Aorta (tissue), 5 donors: Measurements from ENCODE around the gene BMP7. TPM values are rescaled to one million over a fixed set of nuclear protein-coding genes. Genes with fewer than 3 reads are reported as not detected.

ENCODE experiments used
- ATAC-seq: fragments of 200-7000 bp; cut with Tn5 transposase; one replicate; pipeline ENCODE4 v1.9.1; 2022; ENCODE audit warnings: moderate library complexity; ENCODE audit not compliant: low FRiP score
- DNase-seq, 2 donors: peaks; one replicate each; pipeline ENCODE4 v3.0.0-alpha.2; 2020
- H3K27ac ChIP-seq, 2 donors: one replicate each; pipeline ENCODE4 v1.5.1; 2013; ENCODE audit warnings: low read length in 2 of 2, mild to moderate bottlenecking in 2 of 2, moderate library complexity in 2 of 2, control low read depth in 1 of 2, inconsistent platforms in 1 of 2, low read depth in 1 of 2
- H3K27me3 ChIP-seq, 2 donors: one replicate each; pipeline ENCODE4 v1.6.1; 2013; ENCODE audit warnings: control low read depth in 1 of 2, low read length in 1 of 2, mild to moderate bottlenecking in 1 of 2, moderate library complexity in 1 of 2; ENCODE audit not compliant: insufficient read depth in 2 of 2, control insufficient read depth in 1 of 2
- H3K36me3 ChIP-seq, 2 donors: one replicate each; pipeline ENCODE4 v1.6.1; 2013; ENCODE audit warnings: control low read depth in 1 of 2, low read length in 1 of 2, mild to moderate bottlenecking in 1 of 2; ENCODE audit not compliant: insufficient read depth in 2 of 2, control insufficient read depth in 1 of 2
- H3K4me1 ChIP-seq, 2 donors: one replicate each; pipeline ENCODE4 v1.6.1; 2013; ENCODE audit warnings: low read length in 2 of 2, control low read depth in 1 of 2, mild to moderate bottlenecking in 1 of 2, moderate library complexity in 1 of 2; ENCODE audit not compliant: insufficient read depth in 2 of 2, control insufficient read depth in 1 of 2
- H3K4me3 ChIP-seq, 2 donors: one replicate each; pipeline ENCODE4 v1.5.1; 2013; ENCODE audit warnings: low read length in 2 of 2, control low read depth in 1 of 2, mild to moderate bottlenecking in 1 of 2
- H3K9me3 ChIP-seq: one replicate; pipeline ENCODE4 v1.6.1; 2013; ENCODE audit warnings: mild to moderate bottlenecking, low read length; ENCODE audit not compliant: control insufficient read depth
- WGBS, 2 donors: extraction: QIAGEN DNeasy Blood & Tissue Kit; methylation state at CpG; one replicate each; pipeline ENCODE4 v1.1.7; 2013; 5-methylcytosine and 5-hydroxymethylcytosine counted together
- intact Hi-C, 2 donors: fragments of 100-400 bp; cut with DNase I; formaldehyde crosslinking; loops; one replicate each; pipeline versions ENCODE4 v1.14.2 to v1.15.0; 2022
- polyA plus RNA-seq, 2 donors: library from polyadenylated mRNA; stranded (reverse); fragments of 200-250 nt; gene quantifications; one replicate each; pipeline ENCODE4 v1.2.3, GENCODE V29; 2013
- total RNA-seq, 2 donors: library from RNA; stranded (reverse); fragmentation: NEBNext Ultra II Directional; extraction: Animal tissue kit (Norgen Biotek cat#: 25700); gene quantifications; one replicate each; pipeline ENCODE4 v1.2.1, GENCODE V29; 2021
- donor health status: healthy with polysubstance abuse.
- donor health status: Bipolar disorder and iron deficiency.
- donor health status: DM: no; HTN: no; CAD: no.
- donor health status: DM: no; HTN: no; CAD: no.
- donor health status: DM: yes; HTN: yes; CAD: no.

The BMP7 gene
- total and polyA plus RNA-seq, 4 donors = 0.52 to 1.0 TPM; not detected in 2

DNA sequence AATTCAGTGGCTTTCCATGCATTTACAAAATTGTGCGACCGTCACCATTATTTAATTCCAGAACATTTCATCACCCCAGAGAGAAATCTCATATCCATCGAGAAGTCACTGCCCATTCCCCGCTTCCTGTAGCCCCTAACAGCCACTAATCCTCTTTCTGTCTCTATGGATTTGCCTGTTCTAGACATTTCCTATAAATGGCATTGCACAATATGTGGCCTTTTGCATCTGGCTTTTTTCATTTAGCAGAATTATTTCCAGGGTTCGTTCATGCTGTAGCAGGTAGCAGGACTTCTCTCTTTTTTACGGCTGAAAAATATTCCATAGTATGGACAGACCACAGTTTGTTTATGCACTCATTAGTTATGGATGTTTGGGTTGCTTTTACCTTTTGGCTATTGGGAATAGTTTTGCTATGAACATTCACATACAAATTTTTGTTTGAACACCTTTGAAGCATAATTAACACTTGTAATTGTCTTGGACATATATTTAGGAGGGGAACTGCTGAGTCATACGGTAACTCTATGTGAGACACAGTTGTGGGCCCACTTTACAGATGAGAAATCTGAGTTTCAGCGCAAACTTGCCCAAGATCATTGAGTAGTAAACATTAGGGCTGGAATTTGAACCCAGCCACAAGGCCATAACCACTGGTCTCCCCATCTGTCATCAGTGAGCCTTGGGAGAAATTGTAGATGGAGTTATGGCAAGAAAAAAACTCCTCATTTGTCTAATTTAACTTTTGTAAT lies 126.9 kb downstream of the BMP7 start:
- ATAC-seq = no peak
- no peak overlapping the region for H3K27ac ChIP-seq
- H3K27me3 ChIP-seq = no peaks in the 10 kb centered on the region
- intact Hi-C loops = no loop called here
- 78 to 82% methylated on average over 8 of the region's 8 CpGs for WGBS, 2 donors
- H3K9me3 ChIP-seq = no peaks in the 10 kb centered on the region
- H3K4me1 ChIP-seq = no peaks in the 10 kb centered on the region
- H3K36me3 ChIP-seq = no peaks in the 10 kb centered on the region
- H3K4me3 ChIP-seq = no peak overlapping the region
- no peak for DNase-seq

DNA sequence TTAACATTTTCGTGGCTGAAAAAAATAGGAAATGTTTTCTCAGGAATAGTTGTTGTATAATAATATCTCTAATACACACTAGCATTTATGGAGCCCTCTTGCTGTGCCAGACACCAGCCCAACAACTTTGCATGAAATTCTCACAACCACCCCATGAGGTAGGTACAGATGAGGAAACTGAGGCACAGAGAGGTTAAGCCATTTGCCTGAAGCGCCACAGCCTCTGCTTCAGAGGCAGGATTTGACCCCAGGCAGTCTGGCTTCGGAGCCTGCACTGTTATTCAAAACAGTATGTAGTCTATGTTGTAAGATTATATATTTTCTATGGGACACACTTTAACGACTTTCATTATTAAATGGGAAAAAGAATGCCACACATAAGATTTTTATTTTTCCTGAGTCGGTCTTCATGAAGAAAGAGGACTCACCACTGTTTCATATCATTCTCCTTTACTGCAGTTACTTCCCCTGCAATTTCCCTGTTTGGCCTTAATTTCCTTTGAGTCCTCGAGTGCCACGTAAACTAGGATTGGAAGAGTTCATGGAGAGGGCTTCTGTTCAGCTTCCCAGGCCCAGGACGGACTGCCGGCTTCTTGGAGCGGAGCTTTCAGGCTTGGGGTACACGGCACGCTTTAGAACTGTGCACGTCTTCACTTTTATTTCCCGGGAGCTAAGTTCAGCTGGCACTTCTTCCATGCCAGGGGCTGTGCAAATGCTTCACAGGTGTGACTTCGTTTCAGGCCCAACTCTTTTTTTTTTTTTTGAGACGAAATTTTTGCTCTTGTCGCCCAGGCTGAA lies 128.0 kb downstream of the BMP7 start:
- ATAC-seq (no peak), DNase-seq (peak in 1 of 2 donors; percentile 51)
- Histone ChIP-seq H3K9me3 (no peaks in the 10 kb centered on the region), H3K4me3 (no peak overlapping the region), H3K4me1 (no peaks in the 10 kb centered on the region), H3K27me3 (no peaks in the 10 kb centered on the region), H3K27ac (no peak overlapping the region), H3K36me3 (no peaks in the 10 kb centered on the region)
- WGBS, 2 donors = 75 to 78% methylated on average over 17 of the region's 17 CpGs
- intact Hi-C loops = no loop called here

DNA sequence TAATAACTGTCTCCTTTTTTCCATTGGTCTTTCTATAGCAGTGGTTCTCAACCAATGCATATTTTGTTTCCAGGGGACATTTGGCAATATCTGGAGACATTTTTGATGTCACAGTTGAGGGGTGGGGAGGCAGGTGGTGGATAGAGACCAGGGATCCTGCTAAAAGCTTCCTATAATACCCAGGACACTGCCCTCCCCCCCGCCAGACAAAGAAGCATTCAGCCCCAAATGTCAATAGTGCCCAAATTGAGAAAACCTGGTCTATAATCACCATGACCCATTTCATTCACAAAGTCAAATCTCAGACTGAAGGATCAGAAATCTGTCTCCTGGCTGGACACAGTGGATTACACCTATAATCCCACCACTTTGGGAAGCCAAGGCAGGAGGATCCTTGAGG lies 128.8 kb downstream of the BMP7 start:
- WGBS, 2 donors = 73 to 80% methylated on average over 1 of the region's 1 CpG
- Histone ChIP-seq H3K4me3 (no peak overlapping the region), H3K36me3 (no peaks in the 10 kb centered on the region), H3K27me3 (no peaks in the 10 kb centered on the region), H3K27ac (no peak overlapping the region), H3K4me1 (no peaks in the 10 kb centered on the region), H3K9me3 (no peaks in the 10 kb centered on the region)
- intact Hi-C loops = no loop called here
- DNase-seq (peak in 1 of 2 donors; percentile 24), ATAC-seq (no peak)

DNA sequence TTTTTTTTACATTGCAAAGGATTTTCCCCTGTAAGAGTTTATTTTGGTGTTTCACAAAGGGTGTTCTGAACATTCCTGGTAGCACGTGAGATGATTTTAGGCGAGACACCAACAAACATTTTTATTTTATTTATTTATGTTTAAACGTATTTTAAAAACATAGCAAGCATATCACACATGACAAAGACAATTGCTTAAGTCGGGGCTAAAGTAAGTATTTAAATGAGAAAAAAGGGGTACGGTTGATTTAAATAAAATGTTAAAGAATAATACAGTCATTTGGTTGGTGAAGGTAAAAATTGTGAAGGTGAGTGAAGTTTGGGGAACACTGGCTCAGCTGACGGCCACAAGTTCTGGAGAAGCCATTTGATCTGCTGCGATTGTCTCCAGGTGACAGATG lies 129.7 kb downstream of the BMP7 start:
- no peak overlapping the region for H3K27ac ChIP-seq
- DNase-seq (no peak), ATAC-seq (no peak)
- H3K4me1 ChIP-seq = no peaks in the 10 kb centered on the region
- H3K27me3 ChIP-seq = no peaks in the 10 kb centered on the region
- H3K36me3 ChIP-seq = no peaks in the 10 kb centered on the region
- H3K9me3 ChIP-seq = no peaks in the 10 kb centered on the region
- H3K4me3 ChIP-seq = no peak overlapping the region
- 72 to 79% methylated on average over 7 of the region's 7 CpGs for WGBS, 2 donors
- intact Hi-C loops = no loop called here

DNA sequence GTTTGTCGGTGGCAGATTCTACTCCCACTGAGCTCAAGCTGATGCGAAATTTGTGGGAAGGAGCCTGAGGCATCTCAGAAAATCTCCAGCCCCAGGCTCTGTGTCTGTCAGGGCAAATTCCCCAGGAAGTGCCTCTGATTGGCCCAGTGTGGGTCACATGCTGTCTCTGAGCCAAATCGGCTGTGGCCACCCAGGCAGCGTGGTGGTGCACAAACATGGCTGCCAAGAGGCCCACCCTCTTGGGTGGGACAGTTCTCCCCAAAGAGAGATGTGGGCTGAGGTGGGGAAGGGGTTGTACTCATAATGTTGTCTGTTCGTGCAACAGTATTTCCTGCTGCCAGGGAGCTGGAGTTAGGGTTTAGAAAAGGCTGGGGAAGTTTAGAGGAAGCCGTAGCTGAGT lies 130.6 kb downstream of the BMP7 start:
- WGBS, 2 donors = 64 to 71% methylated on average over 6 of the region's 6 CpGs
- no peak overlapping the region for H3K27ac ChIP-seq
- no peaks in the 10 kb centered on the region for H3K4me1 ChIP-seq
- H3K36me3 ChIP-seq = no peaks in the 10 kb centered on the region
- intact Hi-C loops = no loop called here
- ATAC-seq (no peak), DNase-seq (peak in 1 of 2 donors; percentile 21)
- H3K4me3 ChIP-seq = no peak overlapping the region
- H3K9me3 ChIP-seq = no peaks in the 10 kb centered on the region
- H3K27me3 ChIP-seq = no peaks in the 10 kb centered on the region

DNA sequence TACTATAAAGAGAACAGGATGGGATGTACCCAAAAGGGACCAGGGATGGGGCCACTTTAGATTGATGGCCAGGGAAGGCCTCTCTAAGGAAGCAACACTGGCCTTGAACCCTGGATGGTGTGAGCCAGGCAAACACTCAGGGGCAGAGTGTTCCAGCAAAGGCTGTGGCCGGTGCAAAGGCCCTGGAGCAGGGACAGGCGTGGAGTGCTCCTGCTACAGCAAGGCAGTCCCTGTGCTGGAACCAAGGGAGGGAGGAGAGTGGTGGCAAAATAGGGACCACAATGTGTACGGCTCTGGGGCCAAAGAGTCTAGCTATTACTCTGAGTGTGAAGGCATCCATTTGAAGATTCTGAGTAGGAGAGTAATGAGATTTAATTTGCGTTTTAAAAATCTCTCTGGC lies 131.6 kb downstream of the BMP7 start:
- intact Hi-C loops = no loop called here
- DNase-seq = peak in 1 of 2 donors; percentile 35

DNA sequence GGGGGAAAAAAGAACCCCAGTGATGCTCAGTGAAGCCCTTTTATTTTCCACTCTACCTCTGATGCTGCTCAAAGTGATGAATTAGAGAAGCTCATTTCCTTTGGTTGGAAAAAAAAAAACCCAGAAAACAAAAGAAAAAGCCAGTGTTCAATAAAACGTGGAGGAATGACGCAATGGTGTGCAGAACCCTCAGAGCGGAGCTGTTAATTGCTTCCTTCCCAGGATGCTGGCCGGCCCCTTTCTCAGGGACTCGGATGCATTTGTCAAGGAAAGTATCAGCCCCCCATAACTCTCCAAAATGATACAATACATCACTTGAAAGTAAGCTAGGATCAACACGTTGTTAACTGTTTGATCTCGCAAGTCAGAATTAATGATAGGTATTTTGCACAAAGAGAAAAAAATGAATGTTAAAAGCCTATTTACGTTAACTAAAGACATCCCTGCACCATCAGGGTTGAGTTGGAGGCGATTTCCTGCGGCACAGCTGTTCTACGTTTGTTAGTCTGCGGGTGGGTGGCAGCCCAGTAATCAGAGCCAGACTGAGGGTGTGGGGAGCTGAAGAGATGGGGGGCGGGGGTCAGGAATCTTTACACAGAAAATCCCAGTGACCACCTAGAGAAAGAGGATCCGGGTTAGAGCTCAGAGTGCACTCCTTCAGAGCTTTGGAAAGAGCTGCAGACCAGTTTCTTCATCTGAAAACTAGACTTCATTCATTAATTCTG lies 132.4 kb downstream of the BMP7 start:
- no peaks in the 10 kb centered on the region for H3K9me3 ChIP-seq
- no peaks in the 10 kb centered on the region for H3K27me3 ChIP-seq
- DNase-seq (peak in 1 of 2 donors; percentile 16), ATAC-seq (no peak)
- intact Hi-C loops = no loop called here
- H3K27ac ChIP-seq = no peak overlapping the region
- H3K4me3 ChIP-seq = no peak overlapping the region
- no peaks in the 10 kb centered on the region for H3K36me3 ChIP-seq
- H3K4me1 ChIP-seq = no peaks in the 10 kb centered on the region
- 12 to 18% methylated on average over 14 of the region's 14 CpGs for WGBS, 2 donors

More for the DNA sequence above, 131.6 kb downstream of the BMP7 start:
- H3K4me3 ChIP-seq = no peak overlapping the region
- H3K36me3 ChIP-seq = no peaks in the 10 kb centered on the region
- no peaks in the 10 kb centered on the region for H3K9me3 ChIP-seq
- H3K4me1 ChIP-seq = no peaks in the 10 kb centered on the region
- H3K27me3 ChIP-seq = no peaks in the 10 kb centered on the region
- no peak overlapping the region for H3K27ac ChIP-seq
- 83 to 86% methylated on average over 4 of the region's 4 CpGs for WGBS, 2 donors
- ATAC-seq = no peak

DNA sequence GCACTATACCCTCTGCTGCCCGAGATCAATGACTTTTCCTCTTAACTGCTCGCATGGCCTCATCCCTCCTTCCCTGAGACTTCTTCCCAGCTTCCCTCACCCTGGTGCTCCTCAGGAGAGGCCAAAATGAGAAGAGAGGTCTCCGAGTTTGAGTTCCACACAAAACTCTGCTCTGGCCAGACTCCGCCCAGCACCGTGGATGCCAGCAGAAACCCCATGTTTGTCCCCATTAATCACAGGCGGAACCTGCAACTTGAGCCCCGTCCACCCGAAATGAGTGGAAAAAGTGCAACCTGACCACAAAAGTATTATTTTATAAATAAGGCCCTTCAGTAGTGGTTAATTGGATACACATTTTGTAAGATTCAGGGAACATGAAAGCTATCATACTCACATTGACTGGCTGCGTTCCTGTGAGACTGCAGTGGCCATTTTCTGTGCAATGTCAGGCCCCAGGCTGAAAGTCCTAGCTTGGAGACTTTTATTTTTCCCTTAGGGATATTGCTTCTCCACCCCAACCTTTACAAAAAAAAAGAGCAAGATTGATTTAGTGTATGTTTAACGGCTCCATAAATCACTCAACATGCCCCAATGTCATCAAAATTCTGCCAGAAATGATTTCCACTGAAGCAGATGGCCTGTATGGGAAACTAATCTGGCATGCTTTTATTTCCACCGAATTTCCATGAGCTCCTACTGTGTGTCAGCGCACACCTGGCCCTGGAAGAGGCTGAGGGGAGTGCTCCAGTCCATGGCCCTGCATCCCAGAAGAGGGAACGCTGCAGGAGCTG lies 134.6 kb downstream of the BMP7 start:
- ATAC-seq (no peak), DNase-seq (peak in 1 of 2 donors; percentile 25)
- Histone ChIP-seq H3K9me3 (no peaks in the 10 kb centered on the region), H3K27me3 (no peaks in the 10 kb centered on the region), H3K36me3 (no peaks in the 10 kb centered on the region), H3K27ac (no peak overlapping the region), H3K4me1 (no peaks in the 10 kb centered on the region), H3K4me3 (no peak overlapping the region)
- intact Hi-C loops = no loop called here
- WGBS, 2 donors = 52 to 56% methylated on average over 13 of the region's 13 CpGs
